NCI-H2107 treated with DMSO at 0.1 percent for 48 hours (cell line): Measurements from ENCODE around the gene CNBP.
"Not testable (repeated sequence)": the region's sequence is repeated elsewhere in the genome, so short reads cannot be mapped to it uniquely, and the experiment has no call there.

ENCODE experiments used
- DNase-seq: peaks from one replicate; lab custom pipeline; 2025; ENCODE audit not compliant: unreplicated experiment; lab: John Stamatoyannopoulos, UW

CNBP gene

DNA sequence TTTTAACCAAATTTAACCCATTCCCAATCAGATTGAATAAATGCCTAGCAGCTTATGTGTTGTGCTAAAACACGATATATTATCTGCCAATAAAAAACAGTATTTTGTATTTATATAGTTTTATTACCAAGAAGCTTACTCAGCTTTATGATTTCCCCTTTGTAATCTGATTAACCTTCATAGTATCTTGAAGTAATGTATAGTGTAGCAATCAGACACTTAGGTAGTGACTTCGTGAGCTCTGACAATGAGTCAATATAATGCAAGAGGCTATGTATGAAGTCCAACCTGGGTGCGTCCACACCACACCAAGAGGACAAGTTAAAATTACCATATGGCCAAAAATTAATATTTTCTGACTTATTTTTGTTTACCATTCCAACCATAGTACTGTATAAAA lies 2.1 kb upstream of the CNBP start:
- no peak for DNase-seq

- not testable (repeated sequence) for DNase-seq
Observed at GRCh38 chr3:129184784-129185542, 1.3 kb upstream of the CNBP start.

- peak; percentile 12 for DNase-seq
Observed at GRCh38 chr3:129184396-129184657, 631 bp upstream of the CNBP start.

DNA sequence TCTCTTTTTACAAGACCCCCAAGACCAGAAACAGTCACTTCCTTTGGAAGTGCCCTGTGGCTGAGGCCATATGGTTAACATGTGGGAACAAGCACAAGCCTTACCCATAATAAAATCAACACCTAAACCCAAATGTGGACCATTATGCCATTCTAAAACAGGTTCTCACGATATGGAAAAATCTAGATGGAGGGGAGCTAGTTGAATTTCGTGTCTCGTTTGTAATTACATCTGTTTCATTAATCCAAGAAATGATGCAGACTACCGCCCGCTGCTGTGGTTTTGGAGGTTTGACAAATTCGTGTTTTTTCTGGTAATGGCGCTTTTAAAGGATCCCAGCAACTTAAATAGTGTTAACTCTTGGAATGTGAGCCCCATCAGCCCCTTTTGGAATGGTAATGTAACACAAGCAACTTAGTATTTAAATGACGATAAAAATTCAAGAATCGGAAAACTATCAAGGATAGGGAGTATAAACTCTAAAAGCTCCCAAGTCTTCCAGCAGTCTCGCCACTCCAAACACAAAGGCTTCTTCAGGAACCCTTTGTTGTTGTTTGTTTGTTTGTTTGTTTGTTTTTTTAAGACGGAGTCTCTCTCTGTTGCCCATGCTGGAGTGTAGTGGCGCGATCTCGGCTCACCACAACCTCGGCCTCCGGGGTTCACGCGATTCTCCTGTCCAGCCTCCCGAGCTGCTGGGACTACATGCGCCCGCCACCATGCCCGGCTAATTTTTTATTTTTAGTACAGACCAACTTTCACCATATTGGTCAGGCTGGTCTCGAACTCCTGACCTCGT lies 1.1 kb downstream of the CNBP start:
- DNase-seq, result peak; percentile 17

- no peak for DNase-seq
Observed at GRCh38 chr3:129181819-129182218, 1.9 kb downstream of the CNBP start.

GRCh38 chr3:129180461-129180860 lies 3.2 kb downstream of the CNBP start:
- DNase-seq, result no peak

GRCh38 chr3:129176051-129176450 lies 7.6 kb downstream of the CNBP start:
- no peak for DNase-seq

GRCh38 chr3:129173725-129174124 lies 10.0 kb downstream of the CNBP start:
- no peak for DNase-seq

- no peak for DNase-seq
Observed at GRCh38 chr3:129173206-129173605, 10.5 kb downstream of the CNBP start.

- no peak for DNase-seq
Observed at GRCh38 chr3:129166579-129167332, 16.9 kb downstream of the CNBP start.

DNA sequence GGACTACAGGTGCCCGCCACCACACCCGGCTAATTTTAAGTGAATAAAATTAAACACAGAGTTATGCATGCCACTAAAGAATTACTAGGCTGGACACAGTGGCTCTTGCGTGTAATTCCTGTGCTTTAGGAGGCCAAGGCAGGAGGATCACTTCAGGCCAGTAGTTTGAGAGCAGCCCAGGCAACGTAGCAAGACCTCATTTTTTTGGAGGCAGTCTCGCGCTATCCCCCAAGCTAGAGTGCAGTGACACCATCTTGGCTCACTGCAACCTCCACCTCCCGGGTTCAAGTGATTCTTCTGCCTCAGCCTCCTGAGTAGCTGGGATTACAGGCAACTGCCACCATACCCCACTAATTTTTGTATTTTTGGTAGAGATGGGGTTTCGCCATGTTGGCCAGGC lies 18.1 kb downstream of the CNBP start:
- DNase-seq, result not testable (repeated sequence)

- no peak for DNase-seq
Observed at GRCh38 chr3:129164500-129164899, 19.2 kb downstream of the CNBP start.

GRCh38 chr3:129162729-129163579 lies 20.7 kb downstream of the CNBP start:
- no peak for DNase-seq

- no peak for DNase-seq
Observed at GRCh38 chr3:129161860-129162271, 21.8 kb downstream of the CNBP start.

- peak; percentile 97 for DNase-seq
Observed at GRCh38 chr3:129160891-129161859, 22.5 kb downstream of the CNBP start, which contains the start of gene ISY1. Gene ISY1 (minus strand): TSS chr3:129161063. CDS start chr3:129160975, 88 bp downstream.

- no peak for DNase-seq
Observed at GRCh38 chr3:129144786-129145185, 38.9 kb downstream of the CNBP start.

- not testable (repeated sequence) for DNase-seq
Observed at GRCh38 chr3:129141011-129141410, 42.7 kb downstream of the CNBP start.

GRCh38 chr3:129139911-129140310 lies 43.8 kb downstream of the CNBP start:
- no peak for DNase-seq

DNA sequence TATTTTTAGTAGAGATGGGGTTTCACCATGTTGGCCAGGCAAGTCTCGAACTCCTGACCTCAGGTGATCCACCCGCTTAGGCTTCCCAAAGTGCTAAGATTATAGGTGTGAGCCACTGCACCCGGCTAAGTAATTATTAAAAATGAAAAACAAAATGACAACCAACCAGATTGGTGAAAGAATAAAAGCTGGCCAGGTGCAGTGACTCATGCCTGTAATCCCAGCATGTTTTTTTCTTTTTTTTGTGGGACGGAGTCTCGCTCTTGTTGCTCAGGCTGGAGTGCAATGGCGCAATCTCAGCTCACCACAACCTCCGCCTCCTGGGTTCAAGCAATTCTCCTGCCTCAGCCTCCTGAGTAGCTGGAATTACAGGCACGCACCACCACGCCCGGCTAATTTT lies 47.4 kb downstream of the CNBP start:
- DNase-seq, result not testable (repeated sequence)
